ENCODE results near the gene CDKAL1.
"Not testable (repeated sequence)": the region's sequence is repeated elsewhere in the genome, so short reads cannot be mapped to it uniquely, and the experiment has no call there.

Gene CDKAL1

DNA sequence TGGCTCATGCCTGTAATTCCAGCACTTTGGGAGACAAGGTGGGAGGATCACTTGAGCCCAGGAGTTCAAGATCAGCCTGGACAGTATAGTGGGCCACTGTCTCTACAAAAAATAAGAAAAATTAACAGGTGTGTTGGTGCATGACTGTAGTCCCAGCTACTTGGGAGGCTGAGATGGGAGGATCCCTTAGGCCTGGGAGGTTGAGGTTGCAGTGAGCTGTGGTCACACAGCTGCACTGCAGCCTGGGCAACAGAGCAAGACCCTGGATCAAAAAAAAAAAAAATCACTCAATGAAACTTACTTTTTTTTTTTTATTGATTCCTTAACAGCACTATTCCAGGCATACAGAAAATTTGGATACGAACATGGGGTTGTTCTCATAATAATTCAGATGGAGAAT lies 14.0 kb downstream of the CDKAL1 start:
- TF ChIP-seq CTCF (conservative IDR thresholded peaks at IDR 0.05; ENCODE audit: low read depth, low read length), result no peak
- H3K4me3 ChIP-seq (ENCODE audit: low read depth, low read length), result no peak overlapping the region
- no peak for DNase-seq (ENCODE audit: low read depth)

DNA sequence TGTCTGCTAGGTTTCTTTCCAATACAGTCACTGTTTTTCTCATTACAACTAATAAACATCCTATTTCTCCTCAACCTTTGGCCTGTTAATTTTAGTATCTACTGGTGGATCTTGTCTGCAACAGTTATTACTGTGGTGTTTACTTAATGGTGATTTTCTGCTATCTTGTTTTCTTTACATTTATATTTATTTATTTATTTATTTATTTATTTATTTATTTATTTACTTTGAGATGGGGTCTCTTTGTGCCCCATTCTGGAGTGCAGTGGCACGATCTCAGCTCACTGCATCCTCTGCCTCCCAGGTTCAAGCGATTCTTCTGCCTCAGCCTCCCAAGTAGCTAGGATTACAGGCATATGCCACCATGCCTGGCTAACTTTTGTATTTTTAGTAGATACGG lies 15.1 kb downstream of the CDKAL1 start:
- not testable (repeated sequence) for H3K4me3 ChIP-seq (ENCODE audit: low read depth, low read length); DNase-seq (ENCODE audit: low read depth)

DNA sequence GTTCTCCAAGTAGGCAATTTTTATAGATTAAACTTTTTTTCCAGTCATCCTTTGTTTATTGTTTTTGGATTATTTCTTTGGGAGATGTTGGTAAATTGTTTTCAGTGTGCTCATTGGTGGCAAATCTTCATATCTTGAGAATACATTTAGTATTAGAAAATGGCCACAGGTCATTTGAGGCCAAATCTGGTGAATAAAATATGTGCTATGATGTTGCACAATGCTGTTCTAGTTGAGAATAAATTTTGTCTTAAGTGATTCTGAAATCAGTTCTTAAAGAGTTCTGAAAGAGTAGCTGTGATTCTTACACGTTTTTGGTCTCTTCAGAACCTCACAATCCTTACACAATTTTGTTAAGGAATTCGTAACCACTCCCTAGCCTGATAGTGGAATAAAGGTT lies 20.1 kb downstream of the CDKAL1 start:
- DNase-seq (ENCODE audit: low read depth), result peak; percentile 47
- no peak for TF ChIP-seq CTCF (conservative IDR thresholded peaks at IDR 0.05; ENCODE audit: low read depth, low read length)
- no peak overlapping the region for H3K4me3 ChIP-seq (ENCODE audit: low read depth, low read length)

DNA sequence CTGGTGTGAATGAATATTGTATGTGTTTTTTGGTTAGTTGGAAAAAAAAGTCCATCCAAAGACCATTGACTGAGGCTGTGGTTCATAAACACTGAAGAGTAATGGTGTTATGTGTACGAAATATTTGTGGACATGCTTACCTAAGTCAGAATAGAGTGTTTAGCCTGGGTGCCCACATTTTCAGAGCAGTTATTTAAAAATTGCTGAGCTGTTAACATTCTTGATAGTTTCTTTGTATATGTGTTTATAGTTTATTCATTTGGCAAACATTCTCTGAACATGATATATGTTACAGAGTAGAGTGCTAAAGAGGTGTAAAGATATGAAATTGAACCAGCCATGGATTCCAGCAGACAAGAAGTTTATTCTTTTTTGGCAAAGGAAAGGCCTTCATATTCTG lies 20.6 kb downstream of the CDKAL1 start:
- DNase-seq (ENCODE audit: low read depth), result no peak
- TF ChIP-seq CTCF (conservative IDR thresholded peaks at IDR 0.05; ENCODE audit: low read depth, low read length), result no peak
- no peak overlapping the region for H3K4me3 ChIP-seq (ENCODE audit: low read depth, low read length)

GRCh38 chr6:20559924-20560551 lies 25.8 kb downstream of the CDKAL1 start:
- no peak for TF ChIP-seq CTCF (conservative IDR thresholded peaks at IDR 0.05; ENCODE audit: low read depth, low read length)
- peak; percentile 46 for DNase-seq (ENCODE audit: low read depth)
- no peak overlapping the region for H3K4me3 ChIP-seq (ENCODE audit: low read depth, low read length)

- no peak for DNase-seq (ENCODE audit: low read depth)
- TF ChIP-seq CTCF (conservative IDR thresholded peaks at IDR 0.05; ENCODE audit: low read depth, low read length), result no peak
- no peak overlapping the region for H3K4me3 ChIP-seq (ENCODE audit: low read depth, low read length)
These were observed 29.1 kb downstream of the CDKAL1 start for GRCh38 chr6:20563377-20563776.

DNA sequence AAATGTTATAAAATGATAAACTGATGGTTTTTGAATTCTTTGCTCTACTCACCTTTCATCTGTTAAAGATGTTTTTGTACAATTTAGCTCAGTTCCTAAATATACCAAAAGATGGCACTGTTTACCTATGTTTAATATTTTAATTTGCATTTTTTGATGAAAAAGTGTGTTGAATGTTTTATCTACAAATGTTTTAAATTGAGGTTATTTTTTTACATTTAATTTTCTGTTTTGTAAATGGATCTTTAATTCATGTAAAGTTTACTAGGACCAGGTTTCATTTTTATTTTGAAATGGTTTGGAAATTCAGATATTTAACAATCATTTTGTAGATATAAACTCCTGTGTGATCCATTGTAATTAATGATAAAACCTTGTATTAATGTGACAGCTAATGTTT lies 30.0 kb downstream of the CDKAL1 start:
- TF ChIP-seq CTCF (conservative IDR thresholded peaks at IDR 0.05; ENCODE audit: low read depth, low read length), result peak; percentile 50
- no peak overlapping the region for H3K4me3 ChIP-seq (ENCODE audit: low read depth, low read length)
- peak; percentile 42 for DNase-seq (ENCODE audit: low read depth)

All from choroid plexus epithelial cell (primary cell).